Stimulated activated CD4-positive, alpha-beta T cell treated with anti-CD3 and anti-CD28 coated beads, Interleukin-1b, Interleukin-23, amount 100 ng/mL, for 24 hours (primary cell): ENCODE results near the gene HEPACAM.

Source experiments
- DNase-seq, 4 experiments: peaks; one replicate each; pipeline ENCODE4 v3.0.0-alpha.2; 2020; ENCODE audit warnings: low read depth in 4 of 4, low spot score in 1 of 4

HEPACAM gene

GRCh38 chr11:124870430-124870829, 65.4 kb downstream of the HEPACAM start:
- no peak for DNase-seq

- DNase-seq, result no peak
Observed at GRCh38 chr11:124869856-124870387, 65.9 kb downstream of the HEPACAM start.

- DNase-seq, result no peak
Observed at GRCh38 chr11:124869331-124869730, 66.5 kb downstream of the HEPACAM start.
